Activated CD4-positive, alpha-beta memory T cell treated with anti-CD3 and anti-CD28 coated beads, Interleukin-2, amount 10 ng/mL, durations not matched to agents 7 days and 5 days (primary cell): ENCODE measurements around the gene CSNK2A1. TPM values are rescaled to one million over a fixed set of nuclear protein-coding genes. Genes with fewer than 3 reads are reported as not detected.

Experiments
- CTCF ChIA-PET: fragments of 350-600 bp; sonication (Branson Sonifier 250); formaldehyde crosslinking; loops from one replicate; lab custom pipeline; 2021; ENCODE audit warnings: antibody characterized with exemption, inconsistent platforms; lab: Charles Lee
- POLR2A ChIA-PET: fragments of 350-600 bp; sonication (Branson Sonifier 250); formaldehyde crosslinking; loops from one replicate; lab custom pipeline; 2021; ENCODE audit warnings: antibody characterized with exemption; lab: Charles Lee
- DNase-seq: peaks from one replicate; pipeline ENCODE4 v3.0.0-alpha.2; 2020
- H3K27ac Mint-ChIP-seq: one replicate; pipeline ENCODE4 v1.8.0; 2021; ENCODE audit warnings: mild to moderate bottlenecking, mixed read lengths
- H3K27me3 Mint-ChIP-seq: one replicate; pipeline ENCODE4 v1.8.0; 2021; ENCODE audit warnings: mixed read lengths
- H3K36me3 Mint-ChIP-seq: one replicate; pipeline ENCODE4 v1.8.0; 2021; ENCODE audit warnings: low read depth, mixed read lengths
- H3K4me1 Mint-ChIP-seq: one replicate; pipeline ENCODE4 v1.8.0; 2021; ENCODE audit warnings: mixed read lengths
- H3K4me3 Mint-ChIP-seq: one replicate; pipeline ENCODE4 v1.8.0; 2021; ENCODE audit warnings: mild to moderate bottlenecking, mixed read lengths
- H3K9me3 Mint-ChIP-seq: one replicate; pipeline ENCODE4 v1.8.0; 2021; ENCODE audit warnings: mixed read lengths
- total RNA-seq, 2 experiments: library from RNA; stranded (reverse); gene quantifications; one replicate each; pipeline ENCODE4 v1.2.3, GENCODE V29; 2021

CSNK2A1 gene
- total RNA-seq, 2 experiments from 2014 or later = 101 to 111 TPM

GRCh38 chr20:560680-561079, 17.1 kb upstream of the CSNK2A1 start:
- ChIA-PET CTCF (interaction anchor here (1.2 to 3.7 kb wide), 3 partner anchors 12 to 84 kb away, joined by 3 to 30 read pairs (median 5); partner anchors contain the start of gene CSNK2A1), POLR2A (interaction anchor here (3.0 kb wide), 1 partner anchor 17 kb away, joined by 11 read pairs; the partner anchor contains the start of gene CSNK2A1)
- Mint-ChIP-seq H3K27me3 (peaks cover 10% of the 10 kb centered on the region), H3K4me1 (no peaks in the 10 kb centered on the region), H3K36me3 (no peaks in the 10 kb centered on the region), H3K27ac (no peak overlapping the region), H3K9me3 (no peaks in the 10 kb centered on the region), H3K4me3 (no peak overlapping the region)
- DNase-seq = no peak

GRCh38 chr20:558117-558516, 14.5 kb upstream of the CSNK2A1 start:
- no peaks in the 10 kb centered on the region for H3K36me3 Mint-ChIP-seq
- H3K9me3 Mint-ChIP-seq = no peaks in the 10 kb centered on the region
- peaks cover 25% of the 10 kb centered on the region for H3K27me3 Mint-ChIP-seq
- H3K27ac Mint-ChIP-seq = no peak overlapping the region
- ChIA-PET POLR2A (no interaction called here), CTCF (no interaction called here)
- H3K4me3 Mint-ChIP-seq = no peak overlapping the region
- peaks cover 2% of the 10 kb centered on the region for H3K4me1 Mint-ChIP-seq
- DNase-seq = no peak

- Mint-ChIP-seq H3K4me3 (no peak overlapping the region), H3K4me1 (peaks cover 2% of the 10 kb centered on the region), H3K27me3 (peaks cover 29% of the 10 kb centered on the region), H3K36me3 (no peaks in the 10 kb centered on the region), H3K9me3 (no peaks in the 10 kb centered on the region), H3K27ac (no peak overlapping the region)
- POLR2A ChIA-PET = no interaction called here
- no peak for DNase-seq
- CTCF ChIA-PET = no interaction called here
Observed at GRCh38 chr20:556984-557383, 13.4 kb upstream of the CSNK2A1 start.

- Mint-ChIP-seq H3K9me3 (no peaks in the 10 kb centered on the region), H3K27me3 (peaks cover 34% of the 10 kb centered on the region), H3K4me1 (peaks cover 2% of the 10 kb centered on the region), H3K4me3 (no peak overlapping the region), H3K27ac (no peak overlapping the region), H3K36me3 (no peaks in the 10 kb centered on the region)
- ChIA-PET CTCF (interaction anchor here (1.0 to 1.1 kb wide), 2 partner anchors 90 to 111 kb away, joined by 3 to 4 read pairs; no protein-coding TSS in a partner anchor), POLR2A (no interaction called here)
- no peak for DNase-seq
Observed at GRCh38 chr20:555976-556385, 12.4 kb upstream of the CSNK2A1 start.

GRCh38 chr20:550611-551010, 7.0 kb upstream of the CSNK2A1 start:
- Mint-ChIP-seq H3K27ac (no peak overlapping the region), H3K4me3 (no peak overlapping the region), H3K27me3 (peaks cover 45% of the 10 kb centered on the region), H3K4me1 (peaks cover 2% of the 10 kb centered on the region), H3K9me3 (no peaks in the 10 kb centered on the region), H3K36me3 (no peaks in the 10 kb centered on the region)
- POLR2A ChIA-PET = no interaction called here
- CTCF ChIA-PET = no interaction called here
- DNase-seq = no peak

- ChIA-PET CTCF (no interaction called here), POLR2A (no interaction called here)
- Mint-ChIP-seq H3K9me3 (no peaks in the 10 kb centered on the region), H3K27me3 (peaks cover 41% of the 10 kb centered on the region), H3K4me3 (no peak overlapping the region), H3K36me3 (no peaks in the 10 kb centered on the region), H3K27ac (no peak overlapping the region), H3K4me1 (peaks cover 2% of the 10 kb centered on the region)
- DNase-seq = no peak
Observed at GRCh38 chr20:549722-550496, 6.3 kb upstream of the CSNK2A1 start.

- peaks cover 34% of the 10 kb centered on the region for H3K27me3 Mint-ChIP-seq
- H3K4me1 Mint-ChIP-seq = peaks cover 11% of the 10 kb centered on the region
- no peak for DNase-seq
- peaks cover 6% of the 10 kb centered on the region for H3K9me3 Mint-ChIP-seq
- POLR2A ChIA-PET = no interaction called here
- CTCF ChIA-PET = no interaction called here
- H3K27ac Mint-ChIP-seq = no peak overlapping the region
- H3K36me3 Mint-ChIP-seq = peaks cover 7% of the 10 kb centered on the region
- no peak overlapping the region for H3K4me3 Mint-ChIP-seq
Observed at GRCh38 chr20:548906-549305, 5.3 kb upstream of the CSNK2A1 start.

GRCh38 chr20:547394-547793, 3.8 kb upstream of the CSNK2A1 start:
- Mint-ChIP-seq H3K4me1 (peaks cover 20% of the 10 kb centered on the region), H3K27ac (no peak overlapping the region), H3K9me3 (peaks cover 6% of the 10 kb centered on the region), H3K27me3 (peaks cover 29% of the 10 kb centered on the region), H3K36me3 (peaks cover 16% of the 10 kb centered on the region), H3K4me3 (no peak overlapping the region)
- POLR2A ChIA-PET = no interaction called here
- CTCF ChIA-PET = interaction anchor here (2.1 kb wide), 1 partner anchor 98 kb away, joined by 6 read pairs; no protein-coding TSS in a partner anchor
- DNase-seq = no peak

GRCh38 chr20:546353-546752, 2.8 kb upstream of the CSNK2A1 start:
- Mint-ChIP-seq H3K4me3 (no peak overlapping the region), H3K4me1 (peaks cover 30% of the 10 kb centered on the region), H3K36me3 (peaks cover 21% of the 10 kb centered on the region), H3K9me3 (peaks cover 10% of the 10 kb centered on the region), H3K27ac (no peak overlapping the region), H3K27me3 (peaks cover 21% of the 10 kb centered on the region)
- ChIA-PET POLR2A (no interaction called here), CTCF (interaction anchor here (2.1 kb wide), 1 partner anchor 99 kb away, joined by 6 read pairs; no protein-coding TSS in a partner anchor)
- no peak for DNase-seq

- peak overlapping the region; percentile 91 for H3K27ac Mint-ChIP-seq
- no peak for DNase-seq
- CTCF ChIA-PET = interaction anchor here (0.9 to 2.4 kb wide), 4 partner anchors 17 to 1978 kb away, joined by 3 to 11 read pairs (median 4); no protein-coding TSS in a partner anchor
- peaks cover 41% of the 10 kb centered on the region for H3K4me1 Mint-ChIP-seq
- POLR2A ChIA-PET = interaction anchor here (0.7 to 2.5 kb wide), 14 partner anchors 8 to 1926 kb away, joined by 3 to 11 read pairs (median 3); partner anchors contain the start of genes SNRPB, TBC1D20 and TRIB3
- peaks cover 41% of the 10 kb centered on the region for H3K36me3 Mint-ChIP-seq
- peaks cover 13% of the 10 kb centered on the region for H3K9me3 Mint-ChIP-seq
- peaks cover 7% of the 10 kb centered on the region for H3K27me3 Mint-ChIP-seq
- H3K4me3 Mint-ChIP-seq = peak overlapping the region; percentile 84
Observed at GRCh38 chr20:544153-544725, 649 bp upstream of the CSNK2A1 start.

GRCh38 chr20:542777-543368, 717 bp downstream of the CSNK2A1 start:
- peak; percentile 28 for DNase-seq
- Mint-ChIP-seq H3K27me3 (peaks cover 5% of the 10 kb centered on the region), H3K4me1 (peaks cover 52% of the 10 kb centered on the region), H3K4me3 (peak overlapping the region; percentile 84), H3K9me3 (peaks cover 13% of the 10 kb centered on the region), H3K27ac (peak overlapping the region; percentile 44), H3K36me3 (peaks cover 52% of the 10 kb centered on the region)
- CTCF ChIA-PET = interaction anchor here (0.9 to 2.4 kb wide), 4 partner anchors 103 to 1979 kb away, joined by 3 to 11 read pairs (median 4); no protein-coding TSS in a partner anchor
- POLR2A ChIA-PET = interaction anchor here (0.7 to 2.5 kb wide), 17 partner anchors 9 to 1928 kb away, joined by 3 to 11 read pairs (median 3); partner anchors contain the start of genes SNRPB, SRXN1, TBC1D20 and TRIB3

GRCh38 chr20:540391-541201, 3.0 kb downstream of the CSNK2A1 start:
- DNase-seq = no peak
- no peaks in the 10 kb centered on the region for H3K27me3 Mint-ChIP-seq
- no peak overlapping the region for H3K27ac Mint-ChIP-seq
- no peak overlapping the region for H3K4me3 Mint-ChIP-seq
- peaks cover 13% of the 10 kb centered on the region for H3K9me3 Mint-ChIP-seq
- POLR2A ChIA-PET = no interaction called here
- CTCF ChIA-PET = no interaction called here
- H3K4me1 Mint-ChIP-seq = peaks cover 66% of the 10 kb centered on the region
- H3K36me3 Mint-ChIP-seq = peaks cover 56% of the 10 kb centered on the region
